ENCODE results near the gene ATP5PB. TPM values are rescaled to one million over a fixed set of nuclear protein-coding genes. Genes with fewer than 3 reads are reported as not detected.
A peak's percentile ranks its signal among the peaks of the same experiment; 100 is the strongest.

Gene ATP5PB
- total RNA-seq, 1 experiment from 2014 or later: 194 TPM

GRCh38 chr1:111436726-111437125 lies 12.5 kb upstream of the ATP5PB start:
- Histone ChIP-seq H3K9me3 (no peaks in the 10 kb centered on the region), H3K36me3 (ENCODE audit: control insufficient read depth, insufficient read depth, low read length) (no peaks in the 10 kb centered on the region), H3K27me3 (replicated peaks; ENCODE audit: control insufficient read depth, insufficient read depth, low read length) (no peaks in the 10 kb centered on the region), H3K4me3 (ENCODE audit: low read depth, low read length) (no peak overlapping the region), H3K4me1 (no peaks in the 10 kb centered on the region)
- ChIA-PET CTCF (interaction anchor here (0.7 kb wide), 1 partner anchor 52 kb away, joined by 3 read pairs; no protein-coding TSS in a partner anchor), POLR2A (no interaction called here)
- no peaks in the 10 kb centered on the region for H3K9me3 Mint-ChIP-seq (ENCODE audit: unreplicated experiment)
- no TSS peak for BruUV-seq (replicated peaks)
- H3K27me3 Mint-ChIP-seq (ENCODE audit: insufficient read depth, unreplicated experiment): no peaks in the 10 kb centered on the region
- DNase-seq: no peak
- H3K36me3 Mint-ChIP-seq (ENCODE audit: insufficient read depth, unreplicated experiment): peaks cover 36% of the 10 kb centered on the region
- no peaks in the 10 kb centered on the region for H3K4me1 Mint-ChIP-seq (ENCODE audit: low read depth, unreplicated experiment)
- intact Hi-C loops (cut with micrococcal nuclease; ENCODE audit: unreplicated experiment): no loop called here
- no peak for TF ChIP-seq CTCF (IDR thresholded peaks at IDR 0.05; ENCODE audit: insufficient read depth in 1 of 2, low read depth in 1 of 2, low read length in 1 of 2, severe bottlenecking in 1 of 2, unreplicated experiment in 1 of 2)
- no peak overlapping the region for H3K4me3 Mint-ChIP-seq (ENCODE audit: unreplicated experiment)
- no peak overlapping the region for H3K27ac Mint-ChIP-seq (ENCODE audit: unreplicated experiment)

GRCh38 chr1:111439461-111440351 lies 9.6 kb upstream of the ATP5PB start:
- intact Hi-C loops (cut with micrococcal nuclease; ENCODE audit: unreplicated experiment): no loop called here
- Mint-ChIP-seq H3K36me3 (ENCODE audit: insufficient read depth, unreplicated experiment) (peaks cover 58% of the 10 kb centered on the region), H3K27ac (ENCODE audit: unreplicated experiment) (no peak overlapping the region), H3K27me3 (ENCODE audit: insufficient read depth, unreplicated experiment) (no peaks in the 10 kb centered on the region), H3K4me1 (ENCODE audit: low read depth, unreplicated experiment) (peaks cover 6% of the 10 kb centered on the region), H3K9me3 (ENCODE audit: unreplicated experiment) (no peaks in the 10 kb centered on the region), H3K4me3 (ENCODE audit: unreplicated experiment) (no peak overlapping the region)
- Histone ChIP-seq H3K36me3 (ENCODE audit: control insufficient read depth, insufficient read depth, low read length) (no peaks in the 10 kb centered on the region), H3K9me3 (no peaks in the 10 kb centered on the region), H3K4me1 (no peaks in the 10 kb centered on the region), H3K27me3 (replicated peaks; ENCODE audit: control insufficient read depth, insufficient read depth, low read length) (no peaks in the 10 kb centered on the region), H3K4me3 (ENCODE audit: low read depth, low read length) (no peak overlapping the region)
- no peak for TF ChIP-seq CTCF (IDR thresholded peaks at IDR 0.05; ENCODE audit: insufficient read depth in 1 of 2, low read depth in 1 of 2, low read length in 1 of 2, severe bottlenecking in 1 of 2, unreplicated experiment in 1 of 2)
- DNase-seq: no peak
- BruUV-seq (replicated peaks): no TSS peak
- POLR2A ChIA-PET: no interaction called here
- CTCF ChIA-PET: no interaction called here

- Mint-ChIP-seq H3K27me3 (ENCODE audit: insufficient read depth, unreplicated experiment) (no peaks in the 10 kb centered on the region), H3K4me1 (ENCODE audit: low read depth, unreplicated experiment) (peaks cover 13% of the 10 kb centered on the region), H3K36me3 (ENCODE audit: insufficient read depth, unreplicated experiment) (peaks cover 68% of the 10 kb centered on the region), H3K4me3 (ENCODE audit: unreplicated experiment) (no peak overlapping the region), H3K27ac (ENCODE audit: unreplicated experiment) (no peak overlapping the region), H3K9me3 (ENCODE audit: unreplicated experiment) (no peaks in the 10 kb centered on the region)
- Histone ChIP-seq H3K27me3 (replicated peaks; ENCODE audit: control insufficient read depth, insufficient read depth, low read length) (no peaks in the 10 kb centered on the region), H3K36me3 (ENCODE audit: control insufficient read depth, insufficient read depth, low read length) (no peaks in the 10 kb centered on the region), H3K9me3 (no peaks in the 10 kb centered on the region), H3K4me3 (ENCODE audit: low read depth, low read length) (no peak overlapping the region), H3K4me1 (peaks cover 7% of the 10 kb centered on the region)
- CTCF ChIA-PET: interaction anchor here (0.7 kb wide), 1 partner anchor 42 kb away, joined by 3 read pairs; no protein-coding TSS in a partner anchor
- POLR2A ChIA-PET: interaction anchor here (0.5 kb wide), 1 partner anchor 94 kb away, joined by 3 read pairs; no protein-coding TSS in a partner anchor
- no TSS peak for BruUV-seq (replicated peaks)
- peak; percentile 44 to 53 for DNase-seq
- intact Hi-C loops (cut with micrococcal nuclease; ENCODE audit: unreplicated experiment): no loop called here
- peak; percentile 41 to 63 for TF ChIP-seq CTCF (IDR thresholded peaks at IDR 0.05; ENCODE audit: insufficient read depth in 1 of 2, low read depth in 1 of 2, low read length in 1 of 2, severe bottlenecking in 1 of 2, unreplicated experiment in 1 of 2)
Observed at GRCh38 chr1:111441573-111442192, 7.6 kb upstream of the ATP5PB start.

Measured in Caco-2 (cell line).